Rectal smooth muscle tissue (tissue), 1 donor: Measurements from ENCODE around the gene RTN4.
"Not testable (repeated sequence)": the region's sequence is repeated elsewhere in the genome, so short reads cannot be mapped to it uniquely, and the experiment has no call there.

ENCODE experiments used
- H3K27ac ChIP-seq: one replicate; pipeline ENCODE4 v1.7.0; 2013; ENCODE audit warnings: low read depth, low read length, inconsistent platforms
- H3K27me3 ChIP-seq: one replicate; pipeline ENCODE4 v1.7.0; 2013; ENCODE audit warnings: low read length; ENCODE audit not compliant: control insufficient read depth, insufficient read depth
- H3K36me3 ChIP-seq: one replicate; pipeline ENCODE4 v1.7.0; 2013; ENCODE audit warnings: low read length; ENCODE audit not compliant: control insufficient read depth, insufficient read depth
- H3K4me1 ChIP-seq: one replicate; pipeline ENCODE4 v1.7.0; 2013; ENCODE audit warnings: low read length; ENCODE audit not compliant: control insufficient read depth, insufficient read depth
- H3K4me3 ChIP-seq: one replicate; pipeline ENCODE4 v1.7.0; 2013; ENCODE audit warnings: low read length
- H3K9ac ChIP-seq: one replicate; pipeline ENCODE4 v1.7.0; 2013; ENCODE audit warnings: low read length

The RTN4 gene

DNA sequence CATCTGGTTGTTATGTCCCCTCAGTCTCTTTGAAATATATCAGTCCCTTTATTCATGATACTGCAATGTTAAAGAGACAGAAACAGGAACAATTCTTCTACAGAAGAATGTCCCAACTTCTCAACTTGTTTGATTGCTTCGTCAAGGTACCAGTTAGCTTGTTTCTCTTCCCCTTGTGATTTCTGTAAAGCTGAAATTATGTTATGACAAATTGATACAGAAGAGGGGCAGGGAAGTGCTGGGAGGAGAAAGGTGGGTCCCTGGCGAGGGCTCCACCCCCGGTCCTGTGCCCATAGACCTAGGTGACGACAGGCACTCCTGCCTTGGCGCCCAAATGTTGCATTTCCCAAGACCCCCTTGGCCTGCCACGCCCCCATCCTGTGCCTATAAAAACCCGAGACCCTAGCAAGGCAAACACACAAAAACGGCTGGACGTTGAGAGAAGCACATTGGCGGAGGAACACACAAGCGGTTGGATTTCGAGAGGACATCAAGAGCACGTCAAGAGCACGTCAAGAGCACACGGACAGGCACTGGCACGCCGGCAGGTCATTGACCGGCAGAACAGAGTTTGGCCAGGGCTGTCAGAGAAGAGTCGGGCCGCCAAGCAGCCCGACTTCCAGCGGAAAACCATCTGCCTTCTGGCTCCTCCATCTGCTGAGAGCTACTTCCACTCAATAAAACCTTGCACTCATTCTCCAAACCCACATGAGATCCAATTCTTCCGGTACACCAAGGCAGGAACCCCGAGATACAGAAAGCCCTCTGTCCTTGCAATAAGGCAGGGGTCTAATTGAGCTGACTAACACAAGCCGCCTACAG is 11.5 kb upstream of the RTN4 start:
- no peaks in the 10 kb centered on the region for H3K27me3 ChIP-seq
- H3K9ac ChIP-seq = no peak overlapping the region
- no peaks in the 10 kb centered on the region for H3K36me3 ChIP-seq
- H3K4me1 ChIP-seq = no peaks in the 10 kb centered on the region
- H3K4me3 ChIP-seq = no peak overlapping the region
- H3K27ac ChIP-seq = no peak overlapping the region

DNA sequence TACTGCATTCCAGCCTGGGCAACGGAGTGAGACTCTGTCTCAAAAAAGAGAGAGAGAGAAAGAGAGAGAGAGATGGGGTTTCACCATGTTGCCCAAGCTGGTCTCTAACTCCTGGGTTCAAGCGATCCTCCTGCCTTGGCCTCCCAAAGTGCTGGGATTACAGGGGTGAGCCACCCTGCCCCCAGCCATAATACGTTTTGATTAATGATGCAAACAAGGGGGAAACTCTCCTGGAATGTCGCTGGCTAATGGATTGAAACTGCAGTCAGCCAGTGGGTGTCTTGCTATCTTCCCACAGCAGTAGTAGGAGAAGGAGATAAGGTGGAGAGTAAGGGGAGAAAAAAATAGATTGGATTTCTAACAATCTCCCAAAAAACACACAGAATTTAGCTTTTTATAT is 9.5 kb upstream of the RTN4 start:
- Histone ChIP-seq H3K27me3 (no peaks in the 10 kb centered on the region), H3K27ac (no peak overlapping the region), H3K9ac (no peak overlapping the region), H3K4me1 (no peaks in the 10 kb centered on the region), H3K36me3 (no peaks in the 10 kb centered on the region), H3K4me3 (no peak overlapping the region)

DNA sequence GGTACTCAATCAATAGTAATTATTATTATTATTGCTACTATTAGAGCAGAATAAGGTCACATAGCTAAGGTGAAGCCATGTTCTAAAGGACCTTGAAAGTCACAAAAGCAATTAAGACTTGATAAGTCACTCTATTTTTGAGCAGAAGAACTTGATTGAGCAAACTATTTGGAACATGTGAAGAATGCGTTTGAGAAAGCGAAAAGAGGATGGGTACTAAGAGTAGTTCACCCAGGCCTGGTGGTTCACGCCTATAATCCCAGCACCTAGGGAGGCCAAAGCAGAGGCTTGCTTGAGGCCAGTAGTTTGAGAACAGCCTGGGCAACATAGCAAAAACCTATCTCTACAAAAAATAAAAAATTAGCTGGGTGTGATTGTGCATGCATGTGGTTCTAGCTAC is 7.2 kb upstream of the RTN4 start:
- Histone ChIP-seq H3K4me3 (no peak overlapping the region), H3K27ac (no peak overlapping the region), H3K4me1 (no peaks in the 10 kb centered on the region), H3K36me3 (no peaks in the 10 kb centered on the region), H3K9ac (no peak overlapping the region), H3K27me3 (no peaks in the 10 kb centered on the region)

DNA sequence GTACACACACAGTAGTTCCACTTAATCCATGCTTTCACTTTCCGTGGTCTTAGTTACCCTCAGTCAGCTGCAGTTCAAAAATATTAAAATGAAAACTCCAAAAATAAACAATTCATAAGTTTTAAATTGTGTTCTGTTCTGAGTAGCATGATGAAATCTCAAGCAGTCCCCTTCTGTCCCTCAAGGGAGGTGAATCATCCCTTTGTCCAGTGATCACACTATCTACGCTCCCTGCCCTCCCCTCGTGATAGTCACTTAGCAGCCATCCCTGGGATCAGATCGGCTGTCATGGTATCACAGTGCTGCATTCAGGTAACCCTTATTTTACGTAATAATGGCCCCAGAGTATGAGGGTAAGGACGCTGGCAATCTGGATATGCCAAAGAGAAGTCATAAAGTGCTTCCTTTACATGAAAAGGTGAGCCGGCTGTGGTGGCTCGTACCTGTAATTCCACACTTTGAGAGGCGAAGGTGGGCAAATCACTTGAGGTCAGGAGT is 5.8 kb upstream of the RTN4 start:
- Histone ChIP-seq H3K9ac (no peak overlapping the region), H3K4me1 (peaks cover 8% of the 10 kb centered on the region), H3K36me3 (no peaks in the 10 kb centered on the region), H3K27ac (no peak overlapping the region), H3K4me3 (no peak overlapping the region), H3K27me3 (no peaks in the 10 kb centered on the region)

DNA sequence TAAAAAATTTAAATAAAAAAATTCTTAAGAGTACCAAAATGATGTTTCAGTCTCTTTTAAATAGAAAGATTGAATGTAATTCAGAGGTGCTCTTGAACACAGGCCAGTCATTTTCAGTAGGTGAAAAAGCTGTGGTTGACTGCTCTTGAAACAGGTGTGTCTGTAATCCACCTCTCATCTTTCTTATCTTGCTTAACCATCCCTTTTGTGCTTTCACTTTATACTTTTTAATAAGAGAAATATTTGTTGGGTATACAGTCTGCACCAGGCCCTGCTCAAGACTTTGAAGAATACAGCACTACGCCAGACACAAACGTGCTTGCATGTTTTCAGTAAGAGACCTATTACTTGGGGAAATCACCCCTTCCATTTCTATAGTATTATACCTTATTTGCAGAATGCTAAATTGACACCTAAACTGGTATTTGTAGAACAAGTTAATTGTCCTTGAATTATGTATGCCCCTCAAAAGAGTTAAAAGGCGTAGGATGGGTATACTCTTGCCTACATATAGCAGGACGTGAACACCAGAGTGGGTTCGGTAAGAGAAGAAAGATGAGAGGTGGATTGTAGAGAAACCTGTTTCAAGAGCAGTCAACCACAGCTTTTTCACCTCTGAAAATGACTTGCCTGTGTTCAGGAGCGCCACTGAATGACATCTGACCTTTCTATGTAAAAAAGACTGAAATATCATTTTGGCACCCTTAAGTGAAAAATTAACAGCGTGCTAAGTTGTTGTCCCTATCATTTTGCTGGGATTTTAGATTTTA is 4.0 kb upstream of the RTN4 start:
- Histone ChIP-seq H3K27ac (no peak overlapping the region), H3K4me1 (peaks cover 8% of the 10 kb centered on the region), H3K27me3 (no peaks in the 10 kb centered on the region), H3K9ac (no peak overlapping the region), H3K36me3 (no peaks in the 10 kb centered on the region), H3K4me3 (no peak overlapping the region)

DNA sequence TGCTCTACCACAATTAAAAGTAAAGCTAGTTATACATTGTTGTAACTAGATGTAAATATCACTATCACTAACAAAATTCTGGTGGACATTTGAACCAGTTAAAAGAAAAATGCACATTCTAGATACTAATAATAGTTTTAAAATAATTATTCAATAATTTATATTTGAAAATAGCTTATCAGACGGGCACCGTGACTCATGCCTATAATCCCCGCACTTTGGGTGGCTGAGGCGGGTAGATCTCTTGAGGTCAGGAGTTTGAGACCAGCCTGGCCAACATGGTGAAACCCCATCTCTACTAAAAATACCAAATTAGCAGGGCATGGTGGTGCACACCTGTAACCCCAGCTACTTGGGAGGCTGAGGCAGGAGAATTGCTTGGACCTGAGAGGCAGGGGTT is 3.0 kb upstream of the RTN4 start:
- H3K4me1 ChIP-seq, H3K27ac ChIP-seq, H3K9ac ChIP-seq, H3K27me3 ChIP-seq, H3K36me3 ChIP-seq, H3K4me3 ChIP-seq: not testable (repeated sequence)

DNA sequence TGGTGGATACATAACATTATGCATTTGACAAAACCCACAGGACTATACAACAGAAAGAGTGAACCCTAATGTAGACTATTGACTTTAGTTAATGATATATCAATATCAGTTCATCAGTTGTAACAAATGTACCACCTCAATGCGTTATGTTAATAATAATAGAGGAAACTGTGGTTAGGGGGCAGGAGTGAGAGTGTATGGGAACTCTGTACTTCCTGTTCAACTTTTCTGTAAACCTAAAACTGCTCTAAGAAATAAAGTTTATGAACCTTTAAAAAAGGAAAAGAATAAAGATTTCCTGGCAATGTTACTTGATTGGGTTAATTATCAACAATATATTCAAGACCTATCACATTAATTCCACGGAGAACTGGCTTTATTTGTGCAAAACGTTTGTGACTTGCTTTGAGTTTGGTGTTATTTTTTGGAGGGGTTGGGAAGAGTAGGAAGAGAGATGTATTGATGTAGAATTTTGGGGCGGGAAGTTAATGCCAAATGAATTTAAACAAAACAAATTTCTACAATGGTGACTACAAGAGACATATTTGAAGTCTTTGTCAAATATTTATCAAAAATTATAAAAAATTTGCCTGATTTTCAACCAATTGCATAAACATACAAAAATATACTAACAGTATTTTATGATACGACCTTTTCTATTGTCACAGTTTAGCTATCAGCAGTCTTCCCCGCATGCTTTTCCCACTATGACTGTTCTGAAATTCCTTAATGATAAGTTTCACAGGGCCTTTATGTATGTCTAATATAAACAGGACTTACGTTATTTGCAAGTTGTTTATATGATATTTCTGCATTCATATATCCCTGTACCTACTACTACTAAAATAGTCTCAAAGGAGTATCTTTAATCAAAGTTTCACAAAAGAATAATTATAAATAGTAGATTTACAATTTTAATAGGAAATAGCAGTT is 2.1 kb upstream of the RTN4 start:
- Histone ChIP-seq H3K4me3 (no peak overlapping the region), H3K9ac (no peak overlapping the region), H3K27ac (peak overlapping the region; percentile 96), H3K4me1 (peaks cover 8% of the 10 kb centered on the region), H3K36me3 (no peaks in the 10 kb centered on the region), H3K27me3 (no peaks in the 10 kb centered on the region)

DNA sequence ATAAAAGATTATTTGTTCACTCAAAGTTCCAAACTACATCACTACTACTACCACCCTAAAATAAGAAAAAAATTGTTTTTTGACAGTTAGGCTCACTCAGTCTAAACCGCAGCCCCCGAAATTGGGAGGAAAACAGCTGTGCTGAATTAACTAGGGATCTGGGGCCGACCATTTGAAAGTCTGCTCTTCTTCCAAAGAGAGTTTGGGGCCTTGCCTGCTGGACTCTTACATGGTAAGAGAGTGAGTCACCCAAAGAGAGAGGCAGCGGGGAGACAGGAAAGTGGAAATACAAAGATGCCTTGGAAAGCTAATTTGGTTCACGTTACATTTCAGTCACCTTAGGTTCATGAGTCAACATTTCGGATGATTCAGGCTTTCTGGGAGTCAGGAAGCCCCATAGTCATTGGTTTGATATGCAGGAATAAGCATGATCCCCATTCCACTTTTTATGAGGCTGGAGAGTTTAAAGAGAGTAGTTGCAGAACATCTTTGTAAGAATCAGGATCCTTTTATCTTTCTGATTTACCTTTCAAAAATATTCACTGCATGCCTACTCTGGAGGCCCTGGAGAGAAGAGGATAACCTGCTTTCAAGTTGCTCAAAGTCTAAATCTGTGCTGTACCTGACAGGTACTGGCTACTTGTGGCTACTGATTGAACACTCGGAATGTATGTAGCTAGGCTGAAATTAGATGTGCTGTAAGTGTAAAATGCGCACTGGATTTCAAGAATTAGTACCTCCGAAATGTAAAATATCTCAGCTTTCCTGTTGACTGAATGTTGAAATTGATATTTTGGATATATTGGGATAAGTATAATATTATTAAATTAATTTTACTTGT is 995 bp upstream of the RTN4 start:
- H3K4me1 ChIP-seq = peaks cover 16% of the 10 kb centered on the region
- peak overlapping the region; percentile 96 for H3K27ac ChIP-seq
- H3K4me3 ChIP-seq = peak overlapping the region; percentile 65
- peak overlapping the region; percentile 5 for H3K9ac ChIP-seq
- H3K27me3 ChIP-seq = no peaks in the 10 kb centered on the region
- no peaks in the 10 kb centered on the region for H3K36me3 ChIP-seq

DNA sequence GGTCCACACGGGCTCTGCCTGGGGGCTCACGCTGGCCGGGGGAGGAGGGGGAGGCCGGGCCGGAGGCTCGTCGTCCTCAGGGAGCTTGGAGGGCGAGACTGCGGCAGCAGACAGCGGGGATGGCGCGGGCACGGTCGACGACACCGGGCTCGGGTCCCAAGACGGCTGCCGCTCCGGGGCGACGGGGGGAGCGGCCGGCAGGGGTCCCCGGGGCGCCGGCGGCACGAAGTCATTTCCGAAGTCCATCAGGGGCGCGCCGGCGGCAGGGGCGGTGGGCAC is 491 bp downstream of the RTN4 start:
- H3K9ac ChIP-seq = peak overlapping the region; percentile 59
- no peaks in the 10 kb centered on the region for H3K36me3 ChIP-seq
- H3K27ac ChIP-seq = peak overlapping the region; percentile 96
- H3K4me1 ChIP-seq = peaks cover 22% of the 10 kb centered on the region
- no peaks in the 10 kb centered on the region for H3K27me3 ChIP-seq
- H3K4me3 ChIP-seq = peak overlapping the region; percentile 97

DNA sequence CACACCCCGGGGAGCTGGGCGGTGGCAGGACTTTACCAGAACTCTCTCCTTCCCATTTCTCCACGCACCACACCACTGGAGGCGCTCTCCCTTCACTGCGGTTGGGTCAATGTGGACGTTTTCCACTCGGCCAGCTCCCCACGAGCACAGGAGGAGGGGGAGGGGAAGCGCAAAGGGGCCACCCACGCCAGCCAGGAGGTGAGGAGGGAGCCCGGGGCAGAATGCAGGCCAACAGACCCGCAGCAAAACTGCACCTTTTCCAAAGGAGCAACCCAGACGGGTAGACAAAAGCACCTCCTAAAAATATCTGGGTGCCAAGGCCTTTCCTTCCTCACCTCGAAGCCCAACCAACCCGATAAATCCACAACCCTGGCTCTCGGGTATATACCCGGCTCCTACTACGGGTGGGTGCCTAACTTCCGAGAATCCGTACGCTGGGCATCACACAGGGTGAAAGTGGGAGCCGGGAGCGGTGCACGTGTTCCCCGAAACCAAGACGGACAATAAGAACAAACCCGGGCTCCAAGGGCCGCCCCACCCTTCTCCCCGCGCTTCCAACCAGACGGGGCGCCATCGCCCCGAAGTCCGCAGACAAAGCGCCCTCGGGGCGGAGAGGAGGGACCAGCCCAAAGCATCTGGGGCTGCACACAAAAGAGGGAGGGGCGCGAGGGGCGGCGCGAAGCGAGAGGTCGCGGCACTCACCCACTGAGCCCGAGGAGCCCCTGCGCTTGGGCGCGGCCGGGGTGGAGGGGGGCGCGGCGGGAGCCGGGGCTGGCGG is 1.0 kb downstream of the RTN4 start:
- Histone ChIP-seq H3K27me3 (no peaks in the 10 kb centered on the region), H3K9ac (peak overlapping the region; percentile 59), H3K36me3 (no peaks in the 10 kb centered on the region), H3K4me1 (peaks cover 23% of the 10 kb centered on the region), H3K4me3 (peak overlapping the region; percentile 97), H3K27ac (peak overlapping the region; percentile 96)

DNA sequence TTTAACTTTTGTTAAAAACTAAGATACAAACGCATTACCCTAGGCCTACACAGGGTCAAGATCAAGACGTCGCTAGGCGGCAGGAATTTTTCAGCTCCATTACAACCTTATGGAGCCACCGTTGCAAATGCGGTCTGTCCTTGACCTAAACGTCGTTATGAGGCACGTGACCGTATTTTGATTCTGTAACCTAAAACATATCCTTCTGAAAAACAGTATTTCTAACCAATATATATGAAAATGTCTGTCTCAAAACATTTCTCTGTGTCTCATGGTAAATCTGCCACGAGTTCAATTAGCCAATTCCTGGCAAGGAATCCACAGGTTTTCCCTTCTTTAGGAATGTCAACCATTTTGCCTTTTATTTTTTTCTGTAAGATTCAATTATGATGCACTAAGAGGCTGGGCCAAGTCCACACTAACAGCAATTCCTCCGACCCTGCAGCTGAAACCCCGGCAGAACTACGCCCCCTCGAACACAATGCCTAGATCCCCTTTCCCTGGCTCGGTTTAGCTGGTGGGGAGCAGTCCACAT is 1.7 kb downstream of the RTN4 start:
- Histone ChIP-seq H3K4me3 (peak overlapping the region; percentile 97), H3K9ac (peak overlapping the region; percentile 59), H3K27ac (peak overlapping the region; percentile 96), H3K4me1 (peaks cover 23% of the 10 kb centered on the region), H3K27me3 (no peaks in the 10 kb centered on the region), H3K36me3 (no peaks in the 10 kb centered on the region)
